ENCODE data around the gene TMEM44.

DNA sequence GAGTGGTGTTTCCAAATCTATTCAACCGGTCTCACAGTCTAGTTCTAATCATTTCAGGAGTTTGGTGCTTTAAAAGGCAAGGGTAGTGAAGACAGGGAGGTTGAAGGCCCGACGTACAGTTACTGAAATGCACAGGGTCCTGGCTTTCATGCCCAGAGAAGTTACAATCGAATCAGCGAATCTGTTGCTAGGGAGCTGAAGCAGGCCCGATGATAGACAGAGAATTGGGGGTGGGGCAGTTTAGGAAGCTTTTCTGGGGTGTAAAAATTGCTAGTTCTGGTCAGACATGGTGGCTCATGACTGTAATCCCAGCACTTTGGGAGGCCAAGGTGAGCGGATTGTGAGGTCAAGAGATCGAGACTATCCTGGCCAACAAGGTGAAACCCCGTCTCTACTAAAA, 83.4 kb downstream of the TMEM44 start:
- no peak for TF ChIP-seq YY1 (IDR thresholded peaks at IDR 0.05; ENCODE audit: insufficient read depth, insufficient read length)
- no peak for TF ChIP-seq ZNF274 (IDR thresholded peaks at IDR 0.05; ENCODE audit: low read depth, low read length)
